Endothelial cell (in vitro differentiated cells): ENCODE data around the gene B4GALT1. TPM values are rescaled to one million over a fixed set of nuclear protein-coding genes. Genes with fewer than 3 reads are reported as not detected.

Experiments
- DNase-seq: peaks from one replicate; pipeline ENCODE4 v3.0.0; 2021; ENCODE audit warnings: low spot score
- H3K27ac Mint-ChIP-seq: one replicate; pipeline ENCODE4 v1.8.0; 2021; ENCODE audit warnings: mixed read lengths, inconsistent platforms; ENCODE audit not compliant: unreplicated experiment
- H3K27me3 Mint-ChIP-seq: one replicate; pipeline ENCODE4 v1.8.0; 2021; ENCODE audit warnings: mild to moderate bottlenecking, moderate library complexity, mixed read lengths, inconsistent platforms; ENCODE audit not compliant: unreplicated experiment
- H3K36me3 Mint-ChIP-seq: one replicate; pipeline ENCODE4 v1.8.0; 2021; ENCODE audit warnings: mild to moderate bottlenecking, low read depth, mixed read lengths, inconsistent platforms; ENCODE audit not compliant: unreplicated experiment
- H3K4me1 Mint-ChIP-seq: one replicate; pipeline ENCODE4 v1.8.0; 2021; ENCODE audit warnings: mild to moderate bottlenecking, mixed read lengths, inconsistent platforms; ENCODE audit not compliant: unreplicated experiment
- H3K4me3 Mint-ChIP-seq: one replicate; pipeline ENCODE4 v1.8.0; 2021; ENCODE audit warnings: mild to moderate bottlenecking, mixed read lengths, inconsistent platforms; ENCODE audit not compliant: unreplicated experiment
- H3K9me3 Mint-ChIP-seq: one replicate; pipeline ENCODE4 v1.8.0; 2021; ENCODE audit warnings: mixed read lengths, inconsistent platforms; ENCODE audit not compliant: unreplicated experiment
- total RNA-seq: library from RNA; stranded (reverse); fragmentation: NEBNext Ultra II Directional; extraction: Animal tissue kit (Norgen Biotek cat#: 25700); gene quantifications from one replicate; pipeline ENCODE4 v1.2.1, GENCODE V29; 2021; ENCODE audit not compliant: unreplicated experiment
- TF ChIP-seq, protein P1 (sequence below): fragments of 200-600 bp; sonication (generic); IDR thresholded peaks from one replicate; pipeline ENCODE4 v1.5.0; 2021; ENCODE audit warnings: antibody characterized with exemption; ENCODE audit not compliant: unreplicated experiment

Gene B4GALT1
- total RNA-seq, 1 donor from 2014 or later, result 86.7 TPM

DNA sequence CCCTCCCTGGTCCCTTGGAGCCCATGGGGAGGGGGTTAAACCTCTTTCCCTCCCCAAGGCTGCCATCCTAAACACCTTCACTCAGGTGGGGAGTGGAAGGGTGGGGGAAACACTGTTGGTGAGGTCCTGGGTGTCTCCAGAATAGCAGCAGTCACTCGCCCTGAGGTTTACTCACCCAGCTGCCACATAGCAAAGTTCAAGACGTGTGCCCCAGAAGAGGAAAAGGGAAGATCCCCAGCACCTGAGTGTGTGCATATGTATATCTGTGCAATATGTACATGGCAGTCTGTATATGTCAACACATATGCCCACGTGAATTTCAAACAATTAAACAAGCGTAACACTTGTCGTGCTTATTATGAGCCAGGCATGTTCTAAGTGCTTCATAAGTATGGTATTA is 59.4 kb downstream of the B4GALT1 start:
- peaks cover 14% of the 10 kb centered on the region for H3K27me3 Mint-ChIP-seq
- TF ChIP-seq, protein P1, sequence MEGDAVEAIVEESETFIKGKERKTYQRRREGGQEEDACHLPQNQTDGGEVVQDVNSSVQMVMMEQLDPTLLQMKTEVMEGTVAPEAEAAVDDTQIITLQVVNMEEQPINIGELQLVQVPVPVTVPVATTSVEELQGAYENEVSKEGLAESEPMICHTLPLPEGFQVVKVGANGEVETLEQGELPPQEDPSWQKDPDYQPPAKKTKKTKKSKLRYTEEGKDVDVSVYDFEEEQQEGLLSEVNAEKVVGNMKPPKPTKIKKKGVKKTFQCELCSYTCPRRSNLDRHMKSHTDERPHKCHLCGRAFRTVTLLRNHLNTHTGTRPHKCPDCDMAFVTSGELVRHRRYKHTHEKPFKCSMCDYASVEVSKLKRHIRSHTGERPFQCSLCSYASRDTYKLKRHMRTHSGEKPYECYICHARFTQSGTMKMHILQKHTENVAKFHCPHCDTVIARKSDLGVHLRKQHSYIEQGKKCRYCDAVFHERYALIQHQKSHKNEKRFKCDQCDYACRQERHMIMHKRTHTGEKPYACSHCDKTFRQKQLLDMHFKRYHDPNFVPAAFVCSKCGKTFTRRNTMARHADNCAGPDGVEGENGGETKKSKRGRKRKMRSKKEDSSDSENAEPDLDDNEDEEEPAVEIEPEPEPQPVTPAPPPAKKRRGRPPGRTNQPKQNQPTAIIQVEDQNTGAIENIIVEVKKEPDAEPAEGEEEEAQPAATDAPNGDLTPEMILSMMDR, result no peak
- no peak overlapping the region for H3K4me3 Mint-ChIP-seq
- peaks cover 34% of the 10 kb centered on the region for H3K4me1 Mint-ChIP-seq
- H3K9me3 Mint-ChIP-seq, result no peaks in the 10 kb centered on the region
- peaks cover 9% of the 10 kb centered on the region for H3K36me3 Mint-ChIP-seq
- no peak for DNase-seq
- H3K27ac Mint-ChIP-seq, result no peak overlapping the region

DNA sequence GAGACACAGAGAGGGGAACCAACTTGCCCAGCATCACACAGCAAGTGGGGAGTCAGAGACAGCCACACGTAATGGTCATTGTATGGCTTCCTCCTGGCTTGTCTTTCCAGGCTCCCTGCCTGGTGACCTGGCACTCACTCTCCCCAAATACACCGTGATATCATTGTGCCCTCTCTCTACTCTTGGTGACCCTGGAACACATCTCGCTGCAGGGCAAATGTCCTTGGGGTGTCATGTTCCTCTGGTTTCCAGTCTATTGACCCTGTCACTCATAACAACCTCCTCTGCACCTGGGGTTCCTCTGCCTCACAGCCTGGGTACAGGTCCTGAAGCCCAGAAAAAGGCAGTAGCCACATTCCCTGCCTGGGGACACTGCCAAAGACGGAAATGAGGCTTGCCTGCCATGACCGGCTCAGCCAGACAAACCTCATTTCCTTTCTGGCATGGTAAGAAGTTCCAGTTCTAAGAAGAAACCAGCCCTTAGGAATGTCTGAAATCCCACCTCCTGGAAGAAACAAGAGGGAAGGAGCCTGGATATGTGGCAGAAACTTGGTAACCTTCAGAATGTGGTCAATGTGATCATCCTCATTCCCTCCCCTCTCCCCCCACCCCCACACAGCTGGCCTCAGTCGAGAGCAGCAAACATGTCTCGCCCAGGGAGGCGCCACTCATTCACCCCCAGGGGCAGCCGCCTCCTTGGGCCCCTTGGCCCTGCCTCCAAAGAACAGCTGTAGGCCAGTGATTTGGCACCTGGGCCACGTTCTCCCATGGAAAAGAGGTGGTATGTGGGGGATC is 60.1 kb downstream of the B4GALT1 start:
- DNase-seq, result no peak
- H3K36me3 Mint-ChIP-seq, result peaks cover 4% of the 10 kb centered on the region
- TF ChIP-seq, protein P1, result no peak
- H3K9me3 Mint-ChIP-seq, result no peaks in the 10 kb centered on the region
- H3K27ac Mint-ChIP-seq, result no peak overlapping the region
- peaks cover 16% of the 10 kb centered on the region for H3K27me3 Mint-ChIP-seq
- no peak overlapping the region for H3K4me3 Mint-ChIP-seq
- peaks cover 32% of the 10 kb centered on the region for H3K4me1 Mint-ChIP-seq

DNA sequence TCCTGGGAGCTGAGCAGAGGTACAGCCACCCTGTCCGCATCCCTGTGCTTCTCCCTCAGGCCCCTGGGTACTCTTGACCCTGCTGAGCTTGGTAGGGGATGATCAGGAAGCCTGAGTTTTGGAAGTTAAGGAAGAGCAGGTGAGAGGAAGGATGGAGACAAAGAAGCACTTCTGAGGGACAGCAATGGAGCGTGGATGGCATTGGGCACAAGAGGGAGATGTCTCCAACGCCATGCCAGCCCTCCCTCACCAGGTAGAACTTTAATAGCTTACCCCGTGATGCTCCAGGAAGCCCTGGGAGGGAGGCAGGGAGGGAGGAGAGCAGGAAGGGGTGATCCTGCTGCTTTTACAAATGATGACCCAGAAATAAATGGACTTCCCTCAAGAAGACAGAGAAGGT is 60.8 kb downstream of the B4GALT1 start:
- no peak for DNase-seq
- Mint-ChIP-seq H3K9me3 (no peaks in the 10 kb centered on the region), H3K4me1 (peaks cover 29% of the 10 kb centered on the region), H3K27me3 (peaks cover 16% of the 10 kb centered on the region), H3K4me3 (no peak overlapping the region), H3K36me3 (no peaks in the 10 kb centered on the region), H3K27ac (no peak overlapping the region)
- TF ChIP-seq, protein P1, result no peak

DNA sequence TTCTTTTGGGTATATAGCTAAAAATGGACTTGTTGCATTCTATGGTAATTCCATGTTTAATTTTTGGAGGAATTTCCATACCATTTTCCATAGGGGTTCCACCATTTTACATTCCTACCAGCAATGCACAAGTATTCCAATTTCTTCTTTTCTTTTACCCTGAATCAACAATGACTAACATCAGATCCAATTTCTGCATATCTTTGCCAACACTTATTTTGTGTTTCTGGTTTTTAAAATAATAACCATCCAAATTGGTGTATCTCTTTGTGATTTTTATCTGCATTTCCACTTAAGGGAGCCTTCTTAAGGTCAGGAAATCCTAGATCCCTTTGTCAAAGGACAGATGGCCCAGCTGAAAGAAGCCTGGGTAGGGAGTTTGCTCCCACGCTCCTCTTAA is 61.2 kb downstream of the B4GALT1 start:
- no peaks in the 10 kb centered on the region for H3K9me3 Mint-ChIP-seq
- DNase-seq, result no peak
- H3K4me1 Mint-ChIP-seq, result peaks cover 28% of the 10 kb centered on the region
- peaks cover 16% of the 10 kb centered on the region for H3K27me3 Mint-ChIP-seq
- TF ChIP-seq, protein P1, result no peak
- no peak overlapping the region for H3K27ac Mint-ChIP-seq
- H3K36me3 Mint-ChIP-seq, result no peaks in the 10 kb centered on the region
- H3K4me3 Mint-ChIP-seq, result no peak overlapping the region

DNA sequence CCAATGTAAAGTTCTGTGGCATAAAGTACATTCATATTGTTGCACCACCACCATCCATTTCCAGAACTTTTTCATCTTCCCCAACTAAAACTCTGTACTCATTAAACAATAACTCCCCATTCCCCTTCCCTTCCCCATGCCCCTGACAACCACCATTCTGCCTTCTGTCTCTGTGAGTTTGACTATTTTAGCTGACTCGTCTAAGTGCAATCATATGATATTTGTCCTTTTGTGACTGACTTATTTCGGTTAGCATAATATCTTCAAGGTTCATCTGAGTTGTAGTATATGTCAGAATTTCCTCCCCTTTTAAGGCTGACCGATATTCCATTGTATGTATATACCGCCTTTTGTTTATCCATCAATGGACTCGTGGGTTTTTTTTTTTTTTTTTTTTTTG is 61.6 kb downstream of the B4GALT1 start:
- DNase-seq, result no peak
- Mint-ChIP-seq H3K27ac (no peak overlapping the region), H3K9me3 (no peaks in the 10 kb centered on the region), H3K4me3 (peak overlapping the region; percentile 6), H3K4me1 (peaks cover 25% of the 10 kb centered on the region), H3K27me3 (peaks cover 14% of the 10 kb centered on the region), H3K36me3 (no peaks in the 10 kb centered on the region)
- TF ChIP-seq, protein P1, result no peak
